ENCODE results near the gene GCHFR. TPM values are rescaled to one million over a fixed set of nuclear protein-coding genes. Genes with fewer than 3 reads are reported as not detected.
A peak's percentile ranks its signal among the peaks of the same experiment; 100 is the strongest.

GCHFR gene
- total RNA-seq, 2 donors from 2014 or later = 39.5 to 42.5 TPM

- intact Hi-C loops (cut with DNase I) = no loop called here
- H3K36me3 ChIP-seq = peaks cover 7% of the 10 kb centered on the region
- H3K4me1 ChIP-seq = no peaks in the 10 kb centered on the region
- peak within 1 kb of the TSS; percentile 75 to 90 for H3K9ac ChIP-seq (ENCODE audit: low read depth in 2 of 2, low read length in 2 of 2)
- no peaks in the 10 kb centered on the region for H3K27me3 ChIP-seq
- peak within 1 kb of the TSS; percentile 97 for H3K4me3 ChIP-seq
- peak within 1 kb of the TSS; percentile 80 for H3K27ac ChIP-seq
- DNase-seq = peak; percentile 95
- H3K9me3 ChIP-seq = no peaks in the 10 kb centered on the region
- TF ChIP-seq CTCF (IDR thresholded peaks at IDR 0.05) = no peak
These were observed 8.7 kb upstream of the GCHFR start, which contains the start of gene RMDN3 for GRCh38 chr15:40754883-40755811. Gene RMDN3 (minus strand): TSS chr15:40755254. CDS start chr15:40754783, 471 bp downstream.

GRCh38 chr15:40755812-40756208 is 8.1 kb upstream of the GCHFR start:
- no peaks in the 10 kb centered on the region for H3K4me1 ChIP-seq
- H3K4me3 ChIP-seq = peak overlapping the region; percentile 97
- peak overlapping the region in 1 of 2 donors; percentile 75 for H3K9ac ChIP-seq (ENCODE audit: low read depth in 2 of 2, low read length in 2 of 2)
- no peaks in the 10 kb centered on the region for H3K27me3 ChIP-seq
- TF ChIP-seq CTCF (IDR thresholded peaks at IDR 0.05) = no peak
- no peaks in the 10 kb centered on the region for H3K9me3 ChIP-seq
- peak overlapping the region; percentile 80 for H3K27ac ChIP-seq
- intact Hi-C loops (cut with DNase I) = no loop called here
- DNase-seq = no peak
- H3K36me3 ChIP-seq = peaks cover 7% of the 10 kb centered on the region

- peaks cover 1% of the 10 kb centered on the region for H3K36me3 ChIP-seq
- no peaks in the 10 kb centered on the region for H3K4me1 ChIP-seq
- no peak overlapping the region for H3K27ac ChIP-seq
- H3K9me3 ChIP-seq = no peaks in the 10 kb centered on the region
- H3K9ac ChIP-seq (ENCODE audit: low read depth in 2 of 2, low read length in 2 of 2) = no peak overlapping the region
- DNase-seq = no peak
- no peaks in the 10 kb centered on the region for H3K27me3 ChIP-seq
- no peak for TF ChIP-seq CTCF (IDR thresholded peaks at IDR 0.05)
- no peak overlapping the region for H3K4me3 ChIP-seq
- intact Hi-C loops (cut with DNase I) = no loop called here
These were observed 6.9 kb upstream of the GCHFR start for GRCh38 chr15:40756938-40757337.

- DNase-seq = no peak
- no peaks in the 10 kb centered on the region for H3K27me3 ChIP-seq
- H3K9ac ChIP-seq (ENCODE audit: low read depth in 2 of 2, low read length in 2 of 2) = no peak overlapping the region
- H3K36me3 ChIP-seq = no peaks in the 10 kb centered on the region
- no peaks in the 10 kb centered on the region for H3K9me3 ChIP-seq
- peaks cover 3% of the 10 kb centered on the region for H3K4me1 ChIP-seq
- no peak overlapping the region for H3K4me3 ChIP-seq
- intact Hi-C loops (cut with DNase I) = no loop called here
- H3K27ac ChIP-seq = no peak overlapping the region
- no peak for TF ChIP-seq CTCF (IDR thresholded peaks at IDR 0.05)
These were observed 3.9 kb upstream of the GCHFR start for GRCh38 chr15:40759961-40760360.

- Histone ChIP-seq H3K4me1 (peaks cover 14% of the 10 kb centered on the region), H3K9ac (ENCODE audit: low read depth in 2 of 2, low read length in 2 of 2) (peak overlapping the region; percentile 76 to 81), H3K4me3 (peak overlapping the region; percentile 59), H3K9me3 (no peaks in the 10 kb centered on the region), H3K27me3 (no peaks in the 10 kb centered on the region), H3K27ac (peak overlapping the region; percentile 88), H3K36me3 (no peaks in the 10 kb centered on the region)
- intact Hi-C loops (cut with DNase I) = no loop called here
- DNase-seq = peak; percentile 90
- no peak for TF ChIP-seq CTCF (IDR thresholded peaks at IDR 0.05)
These were observed 708 bp upstream of the GCHFR start for GRCh38 chr15:40762919-40763800.

Measured in colonic mucosa (tissue), 4 donors.